Measurements from ENCODE around the gene FCGR3A.
A peak's percentile ranks its signal among the peaks of the same experiment; 100 is the strongest.
"Not testable (repeated sequence)": the region's sequence is repeated elsewhere in the genome, so short reads cannot be mapped to it uniquely, and the experiment has no call there.

The FCGR3A gene

GRCh38 chr1:161556143-161556542, 6.5 kb upstream of the FCGR3A start:
- DNase-seq = not testable (repeated sequence)

- DNase-seq = peak in 1 of 4 experiments; percentile 5
Measured at GRCh38 chr1:161554815-161555417, 5.3 kb upstream of the FCGR3A start.

- DNase-seq = peak in 1 of 4 experiments; percentile 23
Measured at GRCh38 chr1:161554340-161554739, 4.7 kb upstream of the FCGR3A start.

GRCh38 chr1:161553631-161554030, 4.0 kb upstream of the FCGR3A start:
- not testable (repeated sequence) for DNase-seq

GRCh38 chr1:161550942-161551341, 1.3 kb upstream of the FCGR3A start:
- DNase-seq = peak in 1 of 4 experiments; percentile 16

GRCh38 chr1:161548749-161549406, 740 bp downstream of the FCGR3A start:
- DNase-seq = peak in 3 of 4 experiments; percentile 25 to 64 (median 53)

- not testable (repeated sequence) for DNase-seq
Measured at GRCh38 chr1:161547995-161548741, 1.4 kb downstream of the FCGR3A start.

GRCh38 chr1:161545005-161545731, 4.5 kb downstream of the FCGR3A start:
- DNase-seq = not testable (repeated sequence)

- DNase-seq = peak in 2 of 4 experiments; percentile 39 to 46
Measured at GRCh38 chr1:161543125-161543524, 6.5 kb downstream of the FCGR3A start.

- DNase-seq = not testable (repeated sequence)
Measured at GRCh38 chr1:161542091-161542559, 7.5 kb downstream of the FCGR3A start.

- peak in 2 of 4 experiments; percentile 29 to 38 for DNase-seq
Measured at GRCh38 chr1:161540570-161540960, 9.1 kb downstream of the FCGR3A start.

GRCh38 chr1:161539731-161540569, 9.7 kb downstream of the FCGR3A start:
- DNase-seq = peak; percentile 79 to 95 (median 87)

GRCh38 chr1:161538925-161539479, 10.6 kb downstream of the FCGR3A start:
- DNase-seq = not testable (repeated sequence)

GRCh38 chr1:161537068-161537669, 12.4 kb downstream of the FCGR3A start:
- DNase-seq = not testable (repeated sequence)

- peak; percentile 65 to 92 (median 85) for DNase-seq
Measured at GRCh38 chr1:161532644-161533567, 16.7 kb downstream of the FCGR3A start.

- no peak for DNase-seq
Measured at GRCh38 chr1:161531986-161532643, 17.5 kb downstream of the FCGR3A start.

- peak; percentile 86 to 93 (median 88) for DNase-seq
Measured at GRCh38 chr1:161530671-161531641, 18.7 kb downstream of the FCGR3A start.

- DNase-seq = peak; percentile 44 to 70 (median 66)
Measured at GRCh38 chr1:161530158-161530557, 19.5 kb downstream of the FCGR3A start.

Measured in suppressor macrophage (primary cell).